Activated T-helper 1 cell treated with anti-CD3 and anti-CD28 coated beads, Interleukin-12 subunit alpha, Interleukin-12 subunit beta, Interleukin-2, Interleukin-4 antibody, amounts not matched to agents 30 ng/mL and 10 ng/mL and 1 ng/mL, durations not matched to agents 14 hours and 24 hours and 36 hours (primary cell): Measurements from ENCODE around the gene GALK1. TPM values are rescaled to one million over a fixed set of nuclear protein-coding genes. Genes with fewer than 3 reads are reported as not detected.
"Not testable (repeated sequence)": the region's sequence is repeated elsewhere in the genome, so short reads cannot be mapped to it uniquely, and the experiment has no call there.

Experiments used
- DNase-seq: peaks from one replicate; pipeline ENCODE4 v3.0.0; 2021; ENCODE audit warnings: low spot score
- H3K27ac Mint-ChIP-seq: one replicate; pipeline ENCODE4 v1.8.0; 2021; ENCODE audit warnings: mild to moderate bottlenecking, mixed read lengths
- H3K27me3 Mint-ChIP-seq: one replicate; pipeline ENCODE4 v1.8.0; 2022; ENCODE audit warnings: mild to moderate bottlenecking, moderate library complexity, mixed read lengths; ENCODE audit not compliant: insufficient read depth
- H3K36me3 Mint-ChIP-seq: one replicate; pipeline ENCODE4 v1.8.0; 2021; ENCODE audit warnings: low read depth, mixed read lengths
- H3K4me1 Mint-ChIP-seq: one replicate; pipeline ENCODE4 v1.8.0; 2021; ENCODE audit warnings: low read depth, mixed read lengths
- H3K4me3 Mint-ChIP-seq: one replicate; pipeline ENCODE4 v1.8.0; 2021; ENCODE audit warnings: mild to moderate bottlenecking, moderate library complexity, mixed read lengths
- H3K9me3 Mint-ChIP-seq: one replicate; pipeline ENCODE4 v1.8.0; 2021; ENCODE audit warnings: mixed read lengths
- intact Hi-C: fragments of 100-400 bp; cut with micrococcal nuclease; formaldehyde crosslinking; loops from one replicate; pipeline ENCODE4 v1.15.1; 2024
- total RNA-seq: library from RNA; stranded (reverse); gene quantifications from 2 replicates; pipeline ENCODE4 v1.2.3, GENCODE V29; 2022

The GALK1 gene
- total RNA-seq, 1 donor from 2014 or later, result 48.0 TPM

GRCh38 chr17:75779987-75780889 lies 15.2 kb upstream of the GALK1 start:
- no peaks in the 10 kb centered on the region for H3K9me3 Mint-ChIP-seq
- DNase-seq, result no peak
- peak overlapping the region; percentile 98 for H3K4me3 Mint-ChIP-seq
- peak overlapping the region; percentile 99 for H3K27ac Mint-ChIP-seq
- intact Hi-C loops, result loop anchor here (1.0 to 10.0 kb wide), 9 partner anchors 15 to 957 kb away; partner anchors contain the start of genes ACOX1, GALK1, JMJD6 and METTL23
- peaks cover 55% of the 10 kb centered on the region for H3K4me1 Mint-ChIP-seq
- H3K36me3 Mint-ChIP-seq, result peaks cover 39% of the 10 kb centered on the region
- H3K27me3 Mint-ChIP-seq, result peaks cover 2% of the 10 kb centered on the region

DNA sequence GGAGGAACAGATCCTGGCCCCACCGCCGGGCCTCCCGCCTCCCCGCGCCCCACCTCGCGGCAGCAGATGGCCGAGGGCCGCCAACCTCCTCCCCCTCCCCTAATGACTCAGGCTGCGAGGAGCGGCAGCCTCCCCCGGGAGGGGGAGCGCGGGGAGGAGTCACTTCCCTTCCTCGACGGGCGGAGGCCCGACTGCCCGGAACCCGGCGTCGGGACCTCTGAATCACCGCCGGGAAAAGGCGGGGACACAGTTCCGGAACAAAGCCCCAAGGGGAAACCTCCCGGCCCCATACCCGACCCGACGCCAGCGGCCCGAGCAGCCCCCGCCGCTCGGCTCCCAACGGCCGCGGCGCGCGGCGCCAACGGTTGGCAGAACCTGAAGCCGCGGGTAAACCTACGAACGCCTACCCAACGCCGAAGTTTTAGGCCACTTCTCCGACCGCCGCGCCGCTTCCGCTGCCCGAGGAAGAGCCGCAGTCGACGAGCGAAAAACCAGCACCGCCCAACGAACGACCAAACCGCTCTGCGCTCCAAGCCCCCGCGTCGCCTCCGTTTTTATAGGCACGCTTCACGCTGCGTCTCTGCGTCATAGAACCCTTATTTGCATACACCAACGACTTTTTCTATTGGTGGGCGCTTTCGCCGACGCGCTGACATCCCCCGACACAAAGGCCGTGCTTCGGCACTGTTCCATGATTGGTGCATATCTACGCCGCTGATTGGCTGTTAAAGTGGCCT lies 14.4 kb upstream of the GALK1 start:
- peak overlapping the region; percentile 99 for H3K27ac Mint-ChIP-seq
- H3K4me3 Mint-ChIP-seq, result peak overlapping the region; percentile 98
- no peaks in the 10 kb centered on the region for H3K9me3 Mint-ChIP-seq
- intact Hi-C loops, result loop anchor here (1.0 to 5.0 kb wide), 6 partner anchors 15 to 948 kb away; partner anchors contain the start of genes GALK1, JMJD6, METTL23 and RECQL5
- H3K4me1 Mint-ChIP-seq, result peaks cover 52% of the 10 kb centered on the region
- peaks cover 2% of the 10 kb centered on the region for H3K27me3 Mint-ChIP-seq
- peaks cover 41% of the 10 kb centered on the region for H3K36me3 Mint-ChIP-seq
- DNase-seq, result peak; percentile 94

DNA sequence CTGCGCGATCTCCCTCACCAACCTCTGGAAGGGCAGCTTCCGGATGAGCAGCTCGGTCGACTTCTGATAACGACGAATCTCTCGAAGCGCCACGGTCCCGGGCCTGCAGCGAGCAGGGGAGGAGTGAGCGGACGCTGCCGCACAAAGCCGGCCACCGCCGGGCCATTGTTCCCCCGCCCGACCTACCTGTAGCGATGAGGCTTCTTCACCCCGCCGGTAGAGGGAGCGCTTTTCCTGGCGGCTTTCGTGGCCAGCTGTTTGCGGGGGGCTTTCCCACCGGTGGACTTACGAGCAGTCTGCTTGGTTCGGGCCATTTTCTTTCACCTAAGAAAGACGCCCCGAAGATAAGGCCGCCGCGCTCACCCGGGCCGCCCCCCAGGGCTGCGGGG lies 13.9 kb upstream of the GALK1 start:
- peak; percentile 74 for DNase-seq
- Mint-ChIP-seq H3K36me3 (peaks cover 42% of the 10 kb centered on the region), H3K4me1 (peaks cover 48% of the 10 kb centered on the region), H3K4me3 (peak overlapping the region; percentile 98), H3K9me3 (no peaks in the 10 kb centered on the region), H3K27me3 (peaks cover 2% of the 10 kb centered on the region), H3K27ac (peak overlapping the region; percentile 92)
- intact Hi-C loops, result loop anchor here (1.0 to 5.0 kb wide), 6 partner anchors 14 to 948 kb away; partner anchors contain the start of genes GALK1, JMJD6, METTL23 and RECQL5

DNA sequence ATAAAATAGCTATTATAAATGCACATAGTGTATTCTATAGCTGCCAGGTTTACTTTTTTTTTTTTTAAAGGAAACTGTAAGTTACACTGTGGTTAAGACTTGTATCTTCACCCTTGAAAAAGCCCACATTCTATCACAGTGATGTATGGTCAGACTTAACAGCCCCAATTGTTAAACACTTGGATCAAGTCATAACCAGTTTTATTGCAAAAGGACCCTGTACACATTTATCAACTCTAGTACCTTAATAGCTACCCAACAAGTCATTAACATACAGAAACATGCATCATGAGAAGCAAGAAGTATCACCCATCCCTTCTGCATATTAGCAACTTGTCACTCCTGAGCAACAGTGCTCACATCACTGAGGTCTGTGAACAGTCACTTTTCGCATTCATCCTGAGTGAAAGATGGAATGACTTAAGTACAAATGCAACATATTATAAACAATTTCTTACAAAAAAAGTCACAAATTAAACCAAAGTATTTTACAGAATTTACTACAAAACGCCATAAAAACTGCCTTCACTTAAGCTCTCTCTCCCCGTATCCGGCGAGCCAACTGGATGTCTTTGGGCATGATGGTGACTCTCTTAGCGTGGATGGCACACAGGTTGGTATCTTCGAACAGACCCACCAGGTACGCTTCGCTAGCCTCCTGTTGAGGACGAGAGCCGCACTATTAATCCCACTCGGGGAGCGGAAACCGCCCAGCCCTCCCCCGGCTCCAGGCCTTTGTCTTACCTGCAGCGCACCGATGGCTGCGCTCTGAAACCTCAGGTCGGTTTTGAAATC lies 13.3 kb upstream of the GALK1 start:
- not testable (repeated sequence) for DNase-seq, H3K27me3 Mint-ChIP-seq, H3K9me3 Mint-ChIP-seq
- Mint-ChIP-seq H3K4me1 (peaks cover 43% of the 10 kb centered on the region), H3K4me3 (peak overlapping the region; percentile 98), H3K36me3 (peaks cover 42% of the 10 kb centered on the region), H3K27ac (peak overlapping the region; percentile 92)
- intact Hi-C loops, result loop anchor here (2.0 to 5.0 kb wide), 4 partner anchors 13 to 949 kb away; partner anchors contain the start of genes GALK1, JMJD6, METTL23 and TRIM65

- intact Hi-C loops, result loop anchor here (2.0 to 5.0 kb wide), 3 partner anchors 67 to 950 kb away; partner anchors contain the start of genes JMJD6, METTL23, TRIM65 and UNC13D
- no peak for DNase-seq
- Mint-ChIP-seq H3K4me3 (peak overlapping the region; percentile 98), H3K36me3 (peaks cover 42% of the 10 kb centered on the region), H3K4me1 (peaks cover 34% of the 10 kb centered on the region), H3K27me3 (peaks cover 2% of the 10 kb centered on the region), H3K9me3 (no peaks in the 10 kb centered on the region), H3K27ac (peak overlapping the region; percentile 47)
Measured at GRCh38 chr17:75777296-75777922, 12.4 kb upstream of the GALK1 start.

GRCh38 chr17:75776386-75777295 lies 11.6 kb upstream of the GALK1 start:
- peaks cover 33% of the 10 kb centered on the region for H3K4me1 Mint-ChIP-seq
- no peaks in the 10 kb centered on the region for H3K9me3 Mint-ChIP-seq
- H3K27ac Mint-ChIP-seq, result peak overlapping the region; percentile 75
- intact Hi-C loops, result loop anchor here (2.0 to 5.0 kb wide), 3 partner anchors 68 to 951 kb away; partner anchors contain the start of genes JMJD6, METTL23, TRIM65 and UNC13D
- peaks cover 42% of the 10 kb centered on the region for H3K36me3 Mint-ChIP-seq
- DNase-seq, result no peak
- peak overlapping the region; percentile 98 for H3K4me3 Mint-ChIP-seq
- H3K27me3 Mint-ChIP-seq, result peaks cover 2% of the 10 kb centered on the region

- Mint-ChIP-seq H3K36me3 (peaks cover 42% of the 10 kb centered on the region), H3K4me3 (peak overlapping the region; percentile 98), H3K27me3 (peaks cover 2% of the 10 kb centered on the region), H3K4me1 (peaks cover 32% of the 10 kb centered on the region), H3K27ac (peak overlapping the region; percentile 5), H3K9me3 (no peaks in the 10 kb centered on the region)
- intact Hi-C loops, result loop anchor here (1.0 to 5.0 kb wide), 3 partner anchors 10 to 952 kb away; partner anchors contain the start of genes GALK1, JMJD6, METTL23 and TRIM65
- DNase-seq, result no peak
Measured at GRCh38 chr17:75774991-75775668, 10.1 kb upstream of the GALK1 start.

DNA sequence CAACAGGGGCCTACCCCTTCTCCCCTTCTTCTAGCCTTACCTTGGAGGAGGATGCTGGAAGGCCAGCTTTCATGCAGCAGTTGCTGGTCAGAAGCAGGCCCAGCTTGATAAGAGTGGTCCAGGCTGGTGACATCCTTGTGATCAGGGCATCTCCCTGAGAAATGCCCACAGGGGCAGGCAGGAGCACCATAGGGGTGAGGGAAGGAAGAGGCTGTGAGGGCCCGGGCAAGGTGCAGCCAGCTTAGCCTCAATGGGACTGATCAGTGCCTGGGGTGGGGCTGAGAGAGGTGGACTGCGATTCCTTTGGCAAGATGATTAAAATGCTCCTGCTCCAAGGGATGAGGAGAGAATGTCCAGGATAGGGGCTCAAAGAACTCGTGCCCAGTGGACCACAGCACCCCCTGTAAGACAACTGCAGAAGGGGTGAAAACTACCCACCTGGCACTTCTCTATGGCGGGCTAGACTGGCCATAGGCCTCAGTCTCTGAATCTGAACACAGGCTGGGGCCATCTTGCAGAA lies 9.5 kb upstream of the GALK1 start:
- H3K4me3 Mint-ChIP-seq, result no peak overlapping the region
- H3K27me3 Mint-ChIP-seq, result peaks cover under 1% of the 10 kb centered on the region
- no peak for DNase-seq
- H3K9me3 Mint-ChIP-seq, result no peaks in the 10 kb centered on the region
- intact Hi-C loops, result loop anchor here (1.0 kb wide), 1 partner anchor 9 kb away; the partner anchor contains the start of gene GALK1
- peaks cover 42% of the 10 kb centered on the region for H3K36me3 Mint-ChIP-seq
- H3K27ac Mint-ChIP-seq, result no peak overlapping the region
- peaks cover 27% of the 10 kb centered on the region for H3K4me1 Mint-ChIP-seq

DNA sequence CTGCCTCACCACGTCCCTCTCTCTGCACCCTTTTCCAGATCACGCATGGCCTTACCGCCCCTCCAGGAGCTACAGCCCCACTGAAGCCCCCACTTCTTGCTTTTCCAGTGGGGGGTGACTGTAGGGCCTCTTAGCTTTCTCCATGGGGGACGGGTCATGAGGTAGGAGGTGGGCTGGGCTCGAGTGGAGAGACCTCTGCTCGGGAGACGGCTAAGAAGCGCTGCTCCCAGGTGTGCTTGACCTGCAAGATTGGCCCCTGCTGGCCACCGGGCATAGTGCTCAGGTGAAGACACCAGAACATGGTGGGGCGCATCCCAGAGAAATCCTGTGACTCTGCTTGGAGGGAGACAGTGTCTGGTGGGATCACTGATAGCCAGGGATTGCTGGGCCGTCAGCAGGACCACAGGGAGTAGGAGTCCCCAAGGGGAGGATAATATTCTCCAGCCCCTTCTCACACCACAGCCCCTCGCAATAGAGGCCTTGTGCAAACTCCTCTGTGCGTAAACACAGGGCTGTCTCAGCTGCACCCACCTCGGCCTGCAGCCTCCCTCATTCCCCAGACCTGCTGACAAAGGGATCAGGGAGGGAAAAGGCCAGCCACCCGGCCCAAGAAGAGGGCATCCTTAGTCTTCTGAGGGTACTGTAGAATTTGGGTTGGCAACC lies 8.9 kb upstream of the GALK1 start:
- intact Hi-C loops, result loop anchor here (1.0 kb wide), 1 partner anchor 9 kb away; the partner anchor contains the start of gene GALK1
- H3K27me3 Mint-ChIP-seq, result no peaks in the 10 kb centered on the region
- H3K36me3 Mint-ChIP-seq, result peaks cover 42% of the 10 kb centered on the region
- H3K27ac Mint-ChIP-seq, result no peak overlapping the region
- H3K4me1 Mint-ChIP-seq, result peaks cover 27% of the 10 kb centered on the region
- H3K4me3 Mint-ChIP-seq, result no peak overlapping the region
- no peak for DNase-seq
- H3K9me3 Mint-ChIP-seq, result no peaks in the 10 kb centered on the region
